Measurements from ENCODE around the gene AGAP1.

- no peak for TF ChIP-seq POLR2AphosphoS5 (IDR thresholded peaks at IDR 0.05; ENCODE audit: low read depth, low read length)
- no peak for TF ChIP-seq REST (IDR thresholded peaks at IDR 0.05; ENCODE audit: insufficient read depth in 1 of 2, low read depth in 2 of 2, low read length in 2 of 2)
These were observed 663.0 kb downstream of the AGAP1 start for GRCh38 chr2:236156860-236157194.
